Body of pancreas (tissue), 4 donors: ENCODE data around the gene DNAI2. TPM values are rescaled to one million over a fixed set of nuclear protein-coding genes. Genes with fewer than 3 reads are reported as not detected.

Source experiments
- ATAC-seq: fragments of 150-250 bp; one replicate; pipeline ENCODE4 v1.9.1; 2016
- DNase-seq, 4 donors: peaks; one replicate each; pipeline ENCODE4 v3.0.0-alpha.2; 2019
- H3K27ac ChIP-seq, 4 donors: fragments of 200-600 bp; sonication (generic); 1 replicate in 3 of 4; 2 replicates in 1 of 4; pipeline versions ENCODE4 v1.5.1 to v1.6.1; 2016 to 2019; ENCODE audit warnings: mild to moderate bottlenecking in 1 of 4, mixed read lengths in 1 of 4, moderate library complexity in 1 of 4
- H3K27me3 ChIP-seq, 2 donors: fragments of 200-600 bp; sonication (generic); one replicate each; pipeline ENCODE4 v1.6.0; 2016; ENCODE audit warnings: mild to moderate bottlenecking in 1 of 2
- H3K36me3 ChIP-seq, 2 donors: fragments of 200-600 bp; sonication (generic); replicated peaks in 1 of 2; 2 replicates each; pipeline ENCODE4 v1.5.1; 2016; ENCODE audit warnings: low read depth in 2 of 2; ENCODE audit not compliant: insufficient read depth in 1 of 2
- H3K4me1 ChIP-seq: fragments of 200-600 bp; sonication (generic); one replicate; pipeline ENCODE4 v1.6.0; 2016
- H3K4me3 ChIP-seq, 2 donors: fragments of 200-600 bp; sonication (generic); 1 replicate in 1 of 2; 2 replicates in 1 of 2; pipeline ENCODE4 v1.5.1; 2016 to 2019
- H3K9me3 ChIP-seq, 3 donors: fragments of 200-600 bp; sonication (generic); 1 replicate in 2 of 3; 2 replicates in 1 of 3; pipeline ENCODE4 v1.5.1; 2016
- CTCF ChIP-seq, 7 experiments: fragments of 450-650 bp in 4 of 7; fragments of 200-600 bp in 3 of 7; sonication (generic) in 3 of 7; IDR thresholded peaks; one replicate each; pipeline ENCODE4 v1.5.1; 2016 to 2019; ENCODE audit warnings: antibody characterized with exemption in 7 of 7
- POLR2A ChIP-seq, 3 donors: fragments of 450-650 bp; IDR thresholded peaks; one replicate each; pipeline ENCODE4 v1.6.1; 2016; ENCODE audit warnings: antibody characterized with exemption in 3 of 3, mild to moderate bottlenecking in 2 of 3
- WGBS, 2 donors: methylation state at CpG; one replicate each; pipeline ENCODE4 v1.1.5; 2017; 5-methylcytosine and 5-hydroxymethylcytosine counted together
- intact Hi-C: fragments of 100-400 bp; cut with DNase I; formaldehyde crosslinking; loops from one replicate; pipeline ENCODE4 v1.15.1; 2023
- total RNA-seq, 2 donors: library from RNA; depleted of rRNA; stranded (reverse); fragments of >200 nt; gene quantifications; one replicate each; pipeline ENCODE4 v1.1.0, GENCODE V29; 2016

DNAI2 gene
- total RNA-seq, 2 donors from 2014 or later = not detected

- Histone ChIP-seq H3K9me3 (no peaks in the 10 kb centered on the region), H3K4me1 (no peaks in the 10 kb centered on the region), H3K27ac (no peak overlapping the region), H3K4me3 (no peak overlapping the region), H3K27me3 (no peaks in the 10 kb centered on the region), H3K36me3 (no peaks in the 10 kb centered on the region)
- intact Hi-C loops = no loop called here
- no peak for TF ChIP-seq POLR2A (IDR thresholded peaks at IDR 0.05)
- no peak for TF ChIP-seq CTCF (IDR thresholded peaks at IDR 0.05)
- no peak for DNase-seq
- ATAC-seq = no peak
- WGBS, 2 donors = 41 to 44% methylated on average over 12 of the region's 12 CpGs
These were observed 63.9 kb downstream of the DNAI2 start for GRCh38 chr17:74337834-74338500.

- no peaks in the 10 kb centered on the region for H3K36me3 ChIP-seq
- H3K27me3 ChIP-seq = no peaks in the 10 kb centered on the region
- DNase-seq (no peak), ATAC-seq (no peak)
- intact Hi-C loops = no loop called here
- H3K27ac ChIP-seq = no peak overlapping the region
- H3K4me1 ChIP-seq = no peaks in the 10 kb centered on the region
- TF ChIP-seq CTCF (IDR thresholded peaks at IDR 0.05) (no peak), POLR2A (IDR thresholded peaks at IDR 0.05) (no peak)
- H3K4me3 ChIP-seq = no peak overlapping the region
- WGBS, 2 donors = 62 to 79% methylated on average over 9 to 19 of the region's 19 CpGs
- H3K9me3 ChIP-seq = no peaks in the 10 kb centered on the region
These were observed 65.6 kb downstream of the DNAI2 start for GRCh38 chr17:74339537-74340195.

- ATAC-seq (no peak), DNase-seq (no peak)
- no peak overlapping the region for H3K4me3 ChIP-seq
- H3K4me1 ChIP-seq = no peaks in the 10 kb centered on the region
- TF ChIP-seq CTCF (IDR thresholded peaks at IDR 0.05) (no peak), POLR2A (IDR thresholded peaks at IDR 0.05) (no peak)
- no peaks in the 10 kb centered on the region for H3K27me3 ChIP-seq
- WGBS, 2 donors = 33 to 55% methylated on average over 1 to 13 of the region's 13 CpGs
- H3K36me3 ChIP-seq = no peaks in the 10 kb centered on the region
- no peaks in the 10 kb centered on the region for H3K9me3 ChIP-seq
- intact Hi-C loops = no loop called here
- H3K27ac ChIP-seq = no peak overlapping the region
These were observed 66.5 kb downstream of the DNAI2 start for GRCh38 chr17:74340470-74341023.

GRCh38 chr17:74342224-74342623 lies 68.2 kb downstream of the DNAI2 start:
- Histone ChIP-seq H3K4me3 (no peak overlapping the region), H3K27me3 (no peaks in the 10 kb centered on the region), H3K36me3 (no peaks in the 10 kb centered on the region), H3K27ac (no peak overlapping the region), H3K4me1 (no peaks in the 10 kb centered on the region), H3K9me3 (no peaks in the 10 kb centered on the region)
- DNase-seq = no peak
- no peak for TF ChIP-seq CTCF (IDR thresholded peaks at IDR 0.05)
- WGBS, 2 donors = 50 to 61% methylated on average over 4 to 10 of the region's 10 CpGs
- ATAC-seq = no peak
- intact Hi-C loops = no loop called here
